Measurements from ENCODE around the gene KLHL29. TPM values are rescaled to one million over a fixed set of nuclear protein-coding genes. Genes with fewer than 3 reads are reported as not detected.

The KLHL29 gene
- total RNA-seq, 1 donor from 2014 or later = 15.1 TPM

DNA sequence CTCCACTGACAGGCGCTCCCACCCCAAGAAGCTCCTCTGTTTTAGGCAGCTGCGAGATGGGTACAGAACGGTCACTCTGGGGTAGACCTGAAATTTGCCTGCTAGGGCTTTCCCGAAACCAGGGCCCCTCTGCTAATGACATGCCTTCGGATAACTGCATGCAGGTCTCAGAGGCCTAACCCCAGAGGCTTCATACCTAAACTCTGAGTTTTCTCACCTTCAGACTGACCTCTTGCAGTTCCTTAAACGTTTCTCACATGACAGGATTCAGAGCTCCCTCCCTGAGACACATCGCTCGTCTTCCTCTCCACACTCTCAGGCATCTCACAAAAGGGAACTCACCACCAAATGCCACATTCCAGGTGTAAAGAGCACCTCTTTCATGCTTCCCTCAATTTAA lies 11.3 kb upstream of the KLHL29 start:
- no peak overlapping the region for H3K27ac ChIP-seq
- TF ChIP-seq, protein P1, sequence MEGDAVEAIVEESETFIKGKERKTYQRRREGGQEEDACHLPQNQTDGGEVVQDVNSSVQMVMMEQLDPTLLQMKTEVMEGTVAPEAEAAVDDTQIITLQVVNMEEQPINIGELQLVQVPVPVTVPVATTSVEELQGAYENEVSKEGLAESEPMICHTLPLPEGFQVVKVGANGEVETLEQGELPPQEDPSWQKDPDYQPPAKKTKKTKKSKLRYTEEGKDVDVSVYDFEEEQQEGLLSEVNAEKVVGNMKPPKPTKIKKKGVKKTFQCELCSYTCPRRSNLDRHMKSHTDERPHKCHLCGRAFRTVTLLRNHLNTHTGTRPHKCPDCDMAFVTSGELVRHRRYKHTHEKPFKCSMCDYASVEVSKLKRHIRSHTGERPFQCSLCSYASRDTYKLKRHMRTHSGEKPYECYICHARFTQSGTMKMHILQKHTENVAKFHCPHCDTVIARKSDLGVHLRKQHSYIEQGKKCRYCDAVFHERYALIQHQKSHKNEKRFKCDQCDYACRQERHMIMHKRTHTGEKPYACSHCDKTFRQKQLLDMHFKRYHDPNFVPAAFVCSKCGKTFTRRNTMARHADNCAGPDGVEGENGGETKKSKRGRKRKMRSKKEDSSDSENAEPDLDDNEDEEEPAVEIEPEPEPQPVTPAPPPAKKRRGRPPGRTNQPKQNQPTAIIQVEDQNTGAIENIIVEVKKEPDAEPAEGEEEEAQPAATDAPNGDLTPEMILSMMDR (IDR thresholded peaks at IDR 0.05) = no peak
- no peak for DNase-seq
- ATAC-seq = no peak
- no peaks in the 10 kb centered on the region for H3K4me1 ChIP-seq
- intact Hi-C loops (cut with DNase I) = no loop called here
- H3K4me3 ChIP-seq = no peak overlapping the region
- H3K9me3 ChIP-seq = no peaks in the 10 kb centered on the region
- no peaks in the 10 kb centered on the region for H3K27me3 ChIP-seq
- no peaks in the 10 kb centered on the region for H3K36me3 ChIP-seq

DNA sequence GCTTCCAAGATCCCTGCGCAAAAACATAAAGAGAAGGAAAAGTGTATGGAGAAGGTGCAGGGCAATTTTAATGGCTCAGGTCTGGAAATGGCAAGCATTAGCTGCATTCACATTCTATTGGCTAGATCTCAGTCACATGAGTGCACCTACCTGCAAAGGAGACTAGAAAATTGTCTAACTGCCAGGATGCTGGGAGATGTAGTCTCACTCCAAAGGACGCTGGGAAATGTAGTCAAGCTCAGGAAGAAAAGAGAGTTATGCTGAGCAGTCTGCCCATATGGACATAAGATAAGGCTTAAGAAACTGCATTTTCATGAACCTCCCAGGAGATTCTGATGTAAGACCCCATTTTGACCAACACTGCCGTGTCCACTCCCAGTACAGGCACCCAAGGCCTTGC lies 9.5 kb upstream of the KLHL29 start:
- peak; percentile 45 for ATAC-seq
- Histone ChIP-seq H3K4me1 (no peaks in the 10 kb centered on the region), H3K27me3 (no peaks in the 10 kb centered on the region), H3K36me3 (no peaks in the 10 kb centered on the region), H3K27ac (no peak overlapping the region), H3K9me3 (no peaks in the 10 kb centered on the region), H3K4me3 (no peak overlapping the region)
- TF ChIP-seq, protein P1 (IDR thresholded peaks at IDR 0.05) = no peak
- intact Hi-C loops (cut with DNase I) = no loop called here
- no peak for DNase-seq

DNA sequence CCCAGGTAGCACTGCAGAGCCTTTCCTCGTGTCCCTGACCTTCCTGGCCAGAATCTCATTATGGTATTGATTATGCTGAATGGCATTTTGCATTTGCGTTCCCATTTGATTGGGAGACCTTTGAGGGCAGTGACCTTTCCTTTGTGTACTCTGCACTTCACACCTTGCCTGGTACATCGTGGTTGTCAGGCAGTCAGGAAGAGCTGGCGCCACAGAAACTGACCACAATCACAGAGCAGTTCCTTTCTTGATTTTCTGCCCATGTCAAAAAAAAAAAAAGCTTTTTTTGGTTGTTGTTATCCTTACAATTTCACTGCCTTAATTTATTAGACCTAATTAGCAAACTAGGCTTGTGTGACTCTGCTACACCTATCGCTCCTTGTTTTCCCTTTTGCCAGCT lies 8.9 kb upstream of the KLHL29 start:
- no peak for DNase-seq

DNA sequence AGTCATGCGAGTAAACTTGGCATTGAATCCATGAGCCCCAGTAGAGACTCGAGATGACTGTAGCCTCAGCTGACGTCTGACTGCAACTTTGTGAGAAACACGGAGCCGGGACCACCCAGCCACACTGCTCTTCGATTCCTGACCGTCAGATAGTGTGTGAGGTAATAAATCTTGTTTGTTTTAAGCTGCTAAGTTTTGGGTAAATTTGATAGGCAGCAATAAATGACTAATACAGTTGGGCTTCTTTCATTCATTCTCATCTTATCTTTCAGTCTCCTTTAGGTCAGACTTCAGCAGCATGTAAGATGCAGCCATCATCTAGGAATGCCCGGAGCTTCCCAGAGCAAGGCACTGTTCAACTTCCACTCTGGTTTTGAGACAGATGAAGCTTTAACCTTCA lies 8.0 kb upstream of the KLHL29 start:
- Histone ChIP-seq H3K4me1 (peaks cover 3% of the 10 kb centered on the region), H3K4me3 (no peak overlapping the region), H3K36me3 (no peaks in the 10 kb centered on the region), H3K27ac (no peak overlapping the region), H3K27me3 (no peaks in the 10 kb centered on the region), H3K9me3 (no peaks in the 10 kb centered on the region)
- intact Hi-C loops (cut with DNase I) = no loop called here
- DNase-seq = no peak
- no peak for ATAC-seq
- TF ChIP-seq, protein P1 (IDR thresholded peaks at IDR 0.05) = no peak

More for the DNA sequence above, 8.9 kb upstream of the KLHL29 start:
- no peaks in the 10 kb centered on the region for H3K27me3 ChIP-seq
- intact Hi-C loops (cut with DNase I) = no loop called here
- peaks cover 3% of the 10 kb centered on the region for H3K4me1 ChIP-seq
- H3K9me3 ChIP-seq = no peaks in the 10 kb centered on the region
- H3K4me3 ChIP-seq = no peak overlapping the region
- H3K36me3 ChIP-seq = no peaks in the 10 kb centered on the region
- ATAC-seq = no peak
- H3K27ac ChIP-seq = no peak overlapping the region
- TF ChIP-seq, protein P1 (IDR thresholded peaks at IDR 0.05) = no peak

DNA sequence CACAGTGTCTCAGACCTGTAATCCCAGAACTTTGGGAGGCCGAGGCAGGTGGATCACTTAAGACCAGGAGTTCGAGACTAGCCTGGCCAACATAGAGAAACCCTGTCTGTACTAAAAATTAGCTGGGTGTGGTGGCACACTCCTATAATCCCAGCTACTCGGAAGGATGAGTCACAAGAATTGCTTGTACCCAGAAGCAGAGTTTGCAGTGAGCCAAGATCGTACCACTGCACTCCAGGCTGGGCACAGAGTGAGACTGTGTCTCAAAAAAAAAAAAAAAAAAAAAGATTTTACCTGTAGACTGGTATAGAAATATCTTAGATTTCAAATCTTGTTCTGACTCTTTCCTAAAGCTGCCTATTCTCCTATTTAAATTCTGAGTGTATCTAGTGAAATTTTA lies 7.2 kb upstream of the KLHL29 start:
- TF ChIP-seq, protein P1 (IDR thresholded peaks at IDR 0.05) = no peak
- ATAC-seq = no peak
- Histone ChIP-seq H3K36me3 (no peaks in the 10 kb centered on the region), H3K27ac (no peak overlapping the region), H3K4me1 (peaks cover 3% of the 10 kb centered on the region), H3K27me3 (no peaks in the 10 kb centered on the region), H3K4me3 (no peak overlapping the region), H3K9me3 (no peaks in the 10 kb centered on the region)
- intact Hi-C loops (cut with DNase I) = no loop called here
- no peak for DNase-seq

DNA sequence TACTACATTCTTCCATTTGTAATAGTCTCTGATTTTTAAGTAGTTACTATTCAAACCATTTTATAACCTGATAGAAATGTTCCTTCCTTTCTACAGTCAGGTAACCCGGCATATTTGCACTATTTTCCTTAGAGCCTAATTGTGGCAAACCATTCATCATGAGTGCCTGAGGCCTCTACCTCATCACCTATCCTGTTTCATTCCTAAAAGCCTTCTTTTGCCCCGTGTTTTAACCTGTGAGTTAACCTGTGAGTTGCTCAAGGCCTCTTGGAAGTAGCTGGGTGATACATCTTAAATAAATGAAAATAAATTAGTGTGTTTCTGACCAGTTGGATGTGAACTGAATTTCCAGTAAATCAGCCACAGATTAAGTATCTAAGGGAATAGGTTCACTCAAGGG lies 6.5 kb upstream of the KLHL29 start:
- Histone ChIP-seq H3K36me3 (no peaks in the 10 kb centered on the region), H3K27me3 (no peaks in the 10 kb centered on the region), H3K4me3 (no peak overlapping the region), H3K27ac (no peak overlapping the region), H3K4me1 (peaks cover 3% of the 10 kb centered on the region), H3K9me3 (no peaks in the 10 kb centered on the region)
- no peak for ATAC-seq
- intact Hi-C loops (cut with DNase I) = no loop called here
- TF ChIP-seq, protein P1 (IDR thresholded peaks at IDR 0.05) = no peak
- DNase-seq = no peak

Measured in upper lobe of right lung (tissue), 1 donor.